ENCODE results near the gene IKBKE.
A peak's percentile ranks its signal among the peaks of the same experiment; 100 is the strongest.

The IKBKE gene

GRCh38 chr1:206461602-206462455 lies 8.4 kb upstream of the IKBKE start:
- ChIA-PET CTCF (interaction anchor here (0.5 to 7.5 kb wide), 23 partner anchors 10 to 521 kb away, joined by 3 to 92 read pairs (median 5); partner anchors contain the start of gene IKBKE), POLR2A (no interaction called here)
- no peak for DNase-seq (ENCODE audit: low read depth, low spot score)
- TF ChIP-seq CTCF (IDR thresholded peaks at IDR 0.05; ENCODE audit: insufficient read depth, low read length, missing control alignments), result peak; percentile 62
- no peak overlapping the region for H3K4me3 ChIP-seq (ENCODE audit: low read depth, low read length)

- no peak for DNase-seq (ENCODE audit: low read depth, low spot score)
- ChIA-PET POLR2A (no interaction called here), CTCF (interaction anchor here (1.0 to 7.5 kb wide), 10 partner anchors 8 to 47 kb away, joined by 3 to 92 read pairs (median 16); partner anchors contain the start of gene IKBKE)
- TF ChIP-seq CTCF (IDR thresholded peaks at IDR 0.05; ENCODE audit: insufficient read depth, low read length, missing control alignments), result no peak
- H3K4me3 ChIP-seq (ENCODE audit: low read depth, low read length), result no peak overlapping the region
These were observed 7.1 kb upstream of the IKBKE start for GRCh38 chr1:206463137-206463536.

GRCh38 chr1:206463911-206464310 lies 6.4 kb upstream of the IKBKE start:
- no peak for DNase-seq (ENCODE audit: low read depth, low spot score)
- POLR2A ChIA-PET, result no interaction called here
- no peak overlapping the region for H3K4me3 ChIP-seq (ENCODE audit: low read depth, low read length)
- CTCF ChIA-PET, result interaction anchor here (1.0 to 7.5 kb wide), 5 partner anchors 9 to 48 kb away, joined by 3 to 92 read pairs (median 6); no protein-coding TSS in a partner anchor
- TF ChIP-seq CTCF (IDR thresholded peaks at IDR 0.05; ENCODE audit: insufficient read depth, low read length, missing control alignments), result no peak

- TF ChIP-seq CTCF (IDR thresholded peaks at IDR 0.05; ENCODE audit: insufficient read depth, low read length, missing control alignments), result no peak
- ChIA-PET POLR2A (no interaction called here), CTCF (interaction anchor here (0.8 to 7.5 kb wide), 5 partner anchors 8 to 199 kb away, joined by 3 to 92 read pairs (median 6); no protein-coding TSS in a partner anchor)
- DNase-seq (ENCODE audit: low read depth, low spot score), result peak; percentile 71
- no peak overlapping the region for H3K4me3 ChIP-seq (ENCODE audit: low read depth, low read length)
These were observed 5.8 kb upstream of the IKBKE start for GRCh38 chr1:206464456-206464964.

GRCh38 chr1:206465951-206466350 lies 4.3 kb upstream of the IKBKE start:
- POLR2A ChIA-PET, result no interaction called here
- DNase-seq (ENCODE audit: low read depth, low spot score), result no peak

More at GRCh38 chr1:206465951-206466350, 4.3 kb upstream of the IKBKE start:
- H3K4me3 ChIP-seq (ENCODE audit: low read depth, low read length), result no peak overlapping the region
- TF ChIP-seq CTCF (IDR thresholded peaks at IDR 0.05; ENCODE audit: insufficient read depth, low read length, missing control alignments), result no peak
- CTCF ChIA-PET, result interaction anchor here (1.4 to 7.5 kb wide), 3 partner anchors 8 to 24 kb away, joined by 3 to 92 read pairs (median 21); no protein-coding TSS in a partner anchor

Measured in AG04449 (cell line).